ENCODE measurements around the gene DCXR.
"Not testable (repeated sequence)": the region's sequence is repeated elsewhere in the genome, so short reads cannot be mapped to it uniquely, and the experiment has no call there.

Gene DCXR

DNA sequence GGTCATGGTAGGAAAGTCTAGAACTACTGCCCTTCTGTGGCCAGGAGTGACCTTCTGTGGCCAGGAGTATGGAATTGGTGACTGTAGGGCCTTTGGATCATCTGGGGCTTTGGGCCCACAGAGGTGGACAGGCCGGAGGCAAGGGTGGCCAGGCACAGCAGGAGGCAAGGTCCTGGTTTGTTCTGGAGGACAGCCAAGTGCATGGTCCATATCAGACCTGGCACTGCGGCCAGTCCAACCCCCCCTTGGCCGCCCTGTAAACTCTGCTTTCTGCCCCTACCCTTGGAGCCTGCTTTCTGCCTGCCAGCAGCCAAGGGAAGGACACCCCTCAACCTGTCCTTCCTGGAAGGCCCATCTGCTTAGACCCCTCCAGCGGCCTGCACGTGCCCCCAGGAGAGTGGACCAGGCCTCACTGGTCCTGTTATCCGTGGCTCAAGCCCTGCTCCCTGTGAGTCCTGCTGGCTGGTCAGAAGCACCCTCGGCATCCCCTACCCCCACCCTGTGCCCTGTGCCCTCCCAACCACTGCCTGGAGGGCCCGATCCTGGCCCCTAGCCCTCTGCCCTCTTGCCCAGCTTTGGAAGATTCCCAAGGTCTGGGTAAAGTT lies 2.3 kb upstream of the DCXR start:
- DNase-seq (ENCODE audit: low read depth), result no peak

DNA sequence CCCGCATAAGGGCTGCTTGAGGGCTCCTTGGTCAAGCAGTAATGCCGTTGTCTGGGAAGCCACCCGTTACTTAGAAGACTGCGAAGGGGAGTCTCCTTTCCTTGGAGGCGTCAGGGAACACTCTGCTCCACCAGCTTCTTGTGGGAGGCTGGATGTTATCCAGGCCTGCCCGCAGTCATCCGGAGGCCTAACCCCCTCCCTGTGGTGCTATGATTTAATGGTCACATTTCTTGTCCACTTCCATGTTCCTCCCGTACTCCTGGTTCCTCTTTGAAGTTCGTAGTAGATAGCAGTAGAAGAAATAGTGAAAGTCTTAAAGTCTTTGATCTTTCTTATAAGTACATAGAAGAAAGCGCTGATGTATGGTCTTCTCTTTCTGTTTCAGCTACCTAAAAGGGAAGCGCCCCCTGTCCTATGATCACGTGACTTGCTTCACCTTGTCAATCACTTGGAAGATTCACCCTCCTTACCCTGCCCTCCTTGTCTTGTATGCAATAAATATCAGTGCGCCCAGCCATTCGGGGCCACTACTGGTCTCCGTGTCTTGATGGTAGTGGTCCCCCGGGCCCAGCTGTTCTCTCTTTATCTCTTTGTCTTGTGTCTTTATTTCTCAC lies 1.4 kb upstream of the DCXR start:
- DNase-seq (ENCODE audit: low read depth), result not testable (repeated sequence)

DNA sequence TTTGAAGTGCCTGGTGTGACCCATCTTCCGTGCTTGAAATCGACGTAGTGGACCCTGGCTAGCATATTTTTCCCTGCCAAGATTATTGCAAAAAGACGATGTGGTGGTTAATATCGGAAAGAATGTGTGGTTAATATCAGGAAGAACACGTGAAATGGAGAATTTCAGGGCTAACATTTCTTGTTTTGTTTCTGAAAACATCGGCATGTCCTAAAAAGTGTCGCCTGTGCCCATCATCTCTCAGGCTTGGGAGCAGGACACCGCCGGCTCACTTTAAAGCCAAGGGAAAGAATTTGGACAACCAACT lies 345 bp upstream of the DCXR start:
- no peak for DNase-seq (ENCODE audit: low read depth)

DNA sequence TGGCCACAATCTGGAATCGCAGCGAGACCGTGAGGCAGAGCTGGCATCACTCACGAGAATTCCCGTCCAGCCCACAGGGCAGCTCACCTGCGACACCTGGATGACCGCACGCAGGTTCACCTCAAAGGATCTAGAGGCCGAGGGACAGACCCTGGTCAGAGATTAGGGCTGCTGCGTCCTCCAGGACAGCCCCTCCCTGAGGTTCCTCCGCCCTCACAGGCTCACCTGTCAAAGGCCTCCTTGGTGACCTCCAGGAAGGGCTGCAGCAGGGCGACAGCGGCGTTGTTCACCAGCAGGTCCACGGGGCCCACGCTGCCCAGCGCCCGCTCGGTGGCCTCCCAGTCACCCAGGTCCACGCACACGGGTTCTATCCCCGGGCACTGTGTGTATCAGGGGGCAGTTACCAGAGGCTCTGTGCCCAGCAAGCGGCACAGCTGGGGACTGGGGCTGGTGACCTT lies 834 bp downstream of the DCXR start:
- DNase-seq (ENCODE audit: low read depth), result no peak

DNA sequence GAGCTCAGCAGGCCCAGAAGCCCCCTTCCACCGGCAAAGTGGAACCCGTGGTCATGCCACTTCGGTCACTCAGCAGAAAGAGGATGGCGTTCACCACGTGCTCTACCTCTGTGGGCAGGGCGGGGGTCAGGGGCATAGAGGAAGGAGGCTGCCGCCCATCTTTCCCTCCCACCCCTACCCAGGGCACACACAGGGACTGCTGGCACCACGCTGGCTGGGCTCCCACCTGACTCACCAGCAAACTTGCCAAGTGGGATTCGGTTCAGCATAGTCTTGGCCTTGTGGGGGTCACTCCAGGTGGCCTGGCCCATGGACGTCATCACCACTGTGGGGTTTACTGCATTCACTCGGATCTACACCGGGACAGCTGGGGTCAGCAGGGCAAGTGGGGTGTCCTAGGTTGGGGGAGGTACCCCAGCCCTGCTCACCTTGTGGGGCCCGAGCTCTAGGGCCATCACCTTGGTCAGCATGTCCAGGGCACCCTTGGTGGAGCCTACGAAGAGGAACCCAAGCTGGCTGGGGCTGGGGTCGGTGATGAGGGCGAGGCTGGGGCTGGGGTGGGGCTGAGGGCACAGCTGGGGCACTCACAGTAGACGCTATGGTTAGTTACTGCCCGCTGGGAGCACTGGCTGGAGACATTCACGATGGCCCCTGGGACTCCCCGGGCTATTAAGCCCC lies 1.4 kb downstream of the DCXR start:
- DNase-seq (ENCODE audit: low read depth), result no peak

DNA sequence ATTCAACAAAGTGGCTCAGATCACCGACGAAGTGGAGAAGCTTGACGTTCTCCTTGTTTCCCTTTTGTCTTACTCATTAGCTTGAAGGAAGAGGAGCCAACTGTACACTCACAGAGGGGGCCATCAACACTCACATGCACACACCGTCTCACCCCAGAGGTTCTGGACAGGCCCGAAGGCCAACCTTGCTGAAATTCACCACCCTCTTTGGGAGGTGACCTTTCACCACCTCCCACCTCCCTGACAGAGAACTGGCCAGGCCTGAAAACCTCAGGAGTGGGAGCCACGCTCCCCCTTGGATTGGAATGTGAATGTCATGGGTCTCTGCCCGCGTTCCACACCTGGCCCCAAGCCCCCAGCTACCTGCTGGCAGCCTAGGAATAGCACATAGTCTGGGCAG lies 2.0 kb downstream of the DCXR start:
- no peak for DNase-seq (ENCODE audit: low read depth)

DNA sequence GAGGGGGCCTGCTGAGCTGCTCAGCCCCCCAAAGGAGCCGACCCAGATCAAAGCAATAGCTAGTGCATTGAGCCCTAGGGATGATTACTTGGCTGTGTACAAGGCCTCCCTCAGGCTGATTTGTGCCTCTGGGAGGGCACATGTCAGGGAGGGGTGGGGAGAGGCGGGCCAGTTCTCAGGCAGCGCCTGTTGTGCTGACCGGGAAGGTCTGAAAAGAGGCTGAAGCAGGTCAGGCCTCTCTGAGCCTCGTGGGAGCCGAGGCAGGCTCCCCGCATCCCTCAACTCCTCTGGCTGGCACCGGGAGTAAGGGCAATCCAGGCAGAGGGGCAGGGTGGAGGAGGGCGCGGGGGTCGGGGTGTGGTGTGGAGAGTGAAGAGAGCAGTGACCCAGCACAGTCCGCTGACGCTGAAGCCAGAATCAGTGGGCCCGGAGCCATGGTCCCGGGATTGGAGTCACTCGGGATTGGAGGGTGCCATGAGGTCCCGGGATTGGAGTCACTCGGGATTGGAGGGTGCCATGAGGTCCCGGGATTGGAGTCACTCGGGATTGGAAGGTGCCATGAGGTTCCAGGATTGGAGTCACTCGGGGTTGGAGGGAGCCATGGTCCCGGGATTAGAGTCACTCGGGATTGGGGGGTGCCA lies 3.0 kb downstream of the DCXR start:
- no peak for DNase-seq (ENCODE audit: low read depth)

DNA sequence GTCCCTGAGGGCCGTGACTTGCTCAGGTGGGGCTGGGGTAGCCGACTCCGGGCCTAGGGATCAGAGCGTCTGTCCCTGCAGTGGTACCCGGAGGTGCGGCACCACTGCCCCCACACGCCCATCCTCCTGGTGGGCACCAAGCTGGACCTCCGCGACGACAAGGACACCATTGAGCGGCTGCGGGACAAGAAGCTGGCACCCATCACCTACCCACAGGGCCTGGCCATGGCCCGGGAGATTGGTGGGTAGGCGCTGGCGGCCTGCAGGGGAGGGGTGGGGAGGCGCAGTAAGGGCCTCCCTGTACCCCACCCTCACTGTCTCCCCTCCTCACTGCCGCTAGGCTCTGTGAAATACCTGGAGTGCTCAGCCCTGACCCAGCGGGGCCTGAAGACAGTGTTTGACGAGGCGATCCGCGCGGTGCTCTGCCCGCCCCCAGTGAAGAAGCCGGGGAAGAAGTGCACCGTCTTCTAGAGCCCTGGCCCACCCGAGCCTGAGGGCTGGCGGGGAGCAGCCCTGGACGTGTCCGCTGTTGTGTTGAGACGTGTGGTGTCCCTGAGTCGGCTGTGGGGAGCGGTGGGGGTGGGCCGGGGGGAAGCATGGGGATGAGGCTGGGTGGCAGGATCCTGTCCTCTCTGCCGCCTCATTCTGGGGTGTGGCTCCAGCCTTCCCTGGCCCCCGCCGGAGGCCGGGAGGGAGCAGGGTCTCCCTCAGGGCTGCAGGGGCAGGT lies 4.0 kb downstream of the DCXR start:
- no peak for DNase-seq (ENCODE audit: low read depth)

DNA sequence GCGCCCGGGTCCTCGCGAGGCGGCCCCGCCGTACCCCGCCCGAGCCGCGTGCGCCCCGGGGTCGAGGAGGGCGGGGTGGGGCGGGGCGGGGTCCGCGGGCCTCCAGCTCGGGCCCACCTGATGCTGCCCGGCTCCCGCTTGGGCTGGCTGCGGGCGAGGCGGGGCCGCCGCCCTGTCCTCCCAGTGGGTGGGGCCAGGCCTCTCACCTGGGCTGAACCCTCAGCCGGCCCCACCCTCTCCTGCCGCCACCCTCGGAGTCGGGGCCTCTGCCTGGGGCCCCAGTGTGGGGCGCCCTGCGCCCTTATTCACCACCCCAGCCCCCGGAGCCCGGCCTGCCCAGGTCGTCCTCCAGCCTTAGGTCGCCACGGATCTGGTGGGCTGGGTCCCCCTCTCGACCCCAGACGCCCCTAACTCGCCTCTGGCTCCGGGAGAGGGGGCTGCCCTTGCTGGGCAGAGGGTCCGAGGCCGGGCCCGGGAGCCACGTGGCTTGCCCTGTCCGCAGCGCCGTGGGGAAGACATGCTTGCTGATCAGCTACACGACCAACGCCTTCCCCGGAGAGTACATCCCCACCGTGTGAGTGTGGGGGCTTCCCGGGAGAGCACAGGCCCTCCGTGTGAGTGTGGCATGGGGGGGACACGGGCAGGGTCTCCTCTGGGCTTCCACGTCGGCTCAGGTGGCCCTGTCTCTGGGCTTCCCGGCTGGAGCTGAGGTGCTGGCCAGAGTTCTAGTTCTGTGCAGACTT lies 5.4 kb downstream of the DCXR start:
- DNase-seq (ENCODE audit: low read depth), result no peak

DNA sequence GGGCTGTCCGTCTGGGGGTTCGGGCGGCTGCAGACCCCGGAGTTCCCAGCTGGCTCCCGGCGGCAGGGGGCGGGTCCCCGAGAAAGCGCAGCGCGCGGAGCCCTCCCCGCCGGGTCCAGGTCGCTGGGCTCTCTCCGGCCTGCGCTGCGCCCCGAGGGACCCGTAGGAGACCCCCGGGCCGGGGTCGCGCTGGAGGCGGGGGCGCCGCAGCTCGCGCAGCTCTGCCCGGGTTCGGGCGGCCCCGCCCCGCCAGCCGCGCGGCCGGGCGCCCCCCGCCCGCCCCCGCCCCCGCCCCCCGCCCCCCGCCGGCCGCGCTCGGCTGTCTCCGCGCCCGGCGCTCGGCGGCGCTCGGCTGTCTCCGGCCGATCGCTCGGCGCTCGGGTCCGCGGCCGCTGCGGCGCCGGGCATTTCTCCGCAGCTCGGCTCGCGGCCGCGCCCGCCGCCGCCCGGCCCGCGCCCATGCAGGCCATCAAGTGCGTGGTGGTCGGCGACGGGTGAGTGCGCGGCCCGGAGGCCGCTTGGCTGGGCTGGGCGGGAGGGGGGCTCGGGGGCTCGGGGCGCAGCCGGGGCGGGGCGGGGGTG lies 6.1 kb downstream of the DCXR start, which contains the start of gene RAC3:
Gene RAC3, plus strand, starts transcription at position 376 of the 582 bp plus-strand sequence. Its CDS starts 84 bp downstream, at position 460.
- no peak for DNase-seq (ENCODE audit: low read depth)

DNA sequence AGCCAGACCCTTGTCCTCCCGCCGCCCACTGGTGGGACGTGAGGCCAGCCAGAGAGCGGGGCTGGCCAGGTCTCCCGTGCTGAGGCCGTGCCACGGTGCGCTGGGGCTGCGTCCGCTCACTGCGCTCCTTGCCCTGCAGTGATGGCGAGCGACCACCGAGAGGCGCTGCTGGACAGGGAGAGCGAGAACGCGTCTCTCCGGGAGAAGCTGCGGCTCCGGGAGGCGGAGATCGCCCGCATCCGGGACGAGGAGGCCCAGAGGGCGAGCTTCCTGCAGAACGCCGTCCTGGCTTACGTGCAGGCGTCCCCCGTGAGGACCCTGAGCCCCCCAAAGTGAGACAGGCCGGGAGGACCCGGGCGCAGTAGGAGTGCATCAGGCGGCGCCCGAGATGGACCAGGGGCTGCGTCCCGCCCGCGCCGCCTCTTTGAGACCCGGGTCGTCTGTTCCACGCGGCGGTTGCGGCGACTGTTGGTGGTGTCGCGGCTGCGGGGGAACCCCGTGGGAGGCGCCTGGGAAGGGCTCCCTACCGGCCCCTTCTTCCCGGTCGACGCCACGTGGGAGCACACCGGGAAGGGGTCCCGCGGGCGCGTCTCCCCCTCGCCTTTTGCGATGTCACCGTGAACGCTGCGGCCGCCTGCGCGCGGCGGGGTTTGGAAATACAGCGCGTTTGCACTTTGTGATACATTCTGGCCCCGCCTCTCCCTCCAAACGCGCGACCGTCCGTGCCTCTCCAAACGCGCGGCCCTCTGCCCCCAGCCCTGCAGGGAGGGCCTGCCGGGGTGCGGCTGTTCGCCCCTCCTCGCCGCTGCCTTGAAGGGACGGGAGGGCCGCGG lies 6.8 kb downstream of the DCXR start:
- peak; percentile 74 for DNase-seq (ENCODE audit: low read depth)

DNA sequence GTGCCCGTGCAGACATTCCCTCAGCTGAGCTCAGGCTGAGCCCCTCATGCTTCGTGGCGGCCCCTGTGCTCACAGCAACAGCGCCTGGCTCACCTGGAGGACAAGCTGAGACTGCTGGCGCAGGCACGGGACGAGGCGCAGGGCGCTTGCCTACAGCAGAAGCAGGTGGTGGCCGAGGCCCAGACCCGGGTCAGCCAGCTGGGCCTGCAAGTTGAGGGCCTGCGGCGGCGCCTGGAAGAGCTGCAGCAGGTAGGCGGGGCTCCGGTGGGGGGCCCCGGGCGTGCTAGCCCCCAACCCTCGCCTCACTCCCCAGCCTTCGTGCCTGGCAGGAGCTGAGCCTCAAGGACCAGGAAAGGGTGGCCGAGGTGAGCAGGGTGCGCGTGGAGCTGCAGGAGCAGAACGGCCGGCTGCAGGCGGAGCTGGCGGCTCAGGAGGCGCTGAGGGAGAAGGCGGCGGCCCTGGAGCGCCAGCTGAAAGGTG lies 7.5 kb downstream of the DCXR start:
- DNase-seq (ENCODE audit: low read depth), result no peak

DNA sequence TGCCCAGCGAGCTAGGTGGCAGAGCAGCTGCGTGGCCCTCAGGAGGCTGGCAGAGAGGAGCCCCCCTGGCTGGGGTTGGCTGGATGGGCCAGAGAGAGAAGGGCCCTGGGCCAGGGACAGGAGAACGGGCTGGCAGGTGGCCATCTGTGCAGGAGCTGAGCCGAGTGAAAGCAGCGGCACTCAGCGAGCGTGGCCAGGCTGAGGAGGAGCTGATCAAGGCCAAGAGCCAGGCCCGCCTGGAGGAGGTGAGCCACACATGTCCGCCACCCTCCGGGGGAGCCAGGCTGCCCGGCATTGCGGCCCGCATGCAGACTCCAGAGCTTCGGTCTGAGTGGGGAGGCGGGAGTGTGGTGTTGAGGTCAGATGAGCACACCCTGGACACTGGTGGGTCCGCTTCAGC lies 8.1 kb downstream of the DCXR start:
- DNase-seq (ENCODE audit: low read depth), result no peak

DNA sequence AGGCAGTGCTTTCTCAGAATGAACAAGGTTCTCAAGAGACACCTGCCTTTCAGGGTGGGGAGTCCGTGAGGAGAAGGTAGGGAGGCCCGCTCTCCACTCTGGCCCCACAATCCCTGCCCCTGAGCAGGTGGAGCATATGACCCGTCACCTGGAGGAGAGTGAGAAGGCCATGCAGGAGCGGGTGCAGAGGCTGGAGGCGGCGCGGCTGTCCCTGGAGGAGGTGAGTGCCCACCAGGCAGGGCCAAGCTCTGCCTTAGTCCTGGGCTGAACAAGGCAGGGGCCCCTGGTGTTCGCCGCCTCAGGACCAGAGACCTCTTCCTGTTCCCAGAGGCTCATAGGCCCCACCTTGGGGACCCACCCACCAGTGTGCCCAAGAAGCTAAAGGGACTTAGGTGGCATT lies 8.5 kb downstream of the DCXR start:
- DNase-seq (ENCODE audit: low read depth), result no peak

DNA sequence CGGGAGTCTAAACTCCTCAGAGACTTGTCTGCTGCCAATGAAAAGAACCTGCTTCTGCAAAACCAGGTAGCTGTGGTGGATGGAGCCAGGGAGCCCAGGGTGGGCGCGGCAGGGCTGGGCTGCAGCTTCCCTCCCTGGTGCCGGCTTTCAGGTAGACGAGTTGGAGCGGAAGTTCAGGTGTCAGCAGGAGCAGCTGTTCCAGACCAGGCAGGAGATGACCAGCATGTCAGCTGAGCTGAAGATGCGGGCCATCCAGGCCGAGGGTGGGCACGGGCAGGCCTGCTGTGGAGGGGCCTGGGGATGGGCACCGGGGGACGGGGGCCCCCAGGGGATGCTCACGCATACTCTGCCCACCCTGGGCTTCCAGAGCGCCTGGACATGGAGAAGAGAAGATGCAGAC lies 9.3 kb downstream of the DCXR start:
- DNase-seq (ENCODE audit: low read depth), result no peak

DNA sequence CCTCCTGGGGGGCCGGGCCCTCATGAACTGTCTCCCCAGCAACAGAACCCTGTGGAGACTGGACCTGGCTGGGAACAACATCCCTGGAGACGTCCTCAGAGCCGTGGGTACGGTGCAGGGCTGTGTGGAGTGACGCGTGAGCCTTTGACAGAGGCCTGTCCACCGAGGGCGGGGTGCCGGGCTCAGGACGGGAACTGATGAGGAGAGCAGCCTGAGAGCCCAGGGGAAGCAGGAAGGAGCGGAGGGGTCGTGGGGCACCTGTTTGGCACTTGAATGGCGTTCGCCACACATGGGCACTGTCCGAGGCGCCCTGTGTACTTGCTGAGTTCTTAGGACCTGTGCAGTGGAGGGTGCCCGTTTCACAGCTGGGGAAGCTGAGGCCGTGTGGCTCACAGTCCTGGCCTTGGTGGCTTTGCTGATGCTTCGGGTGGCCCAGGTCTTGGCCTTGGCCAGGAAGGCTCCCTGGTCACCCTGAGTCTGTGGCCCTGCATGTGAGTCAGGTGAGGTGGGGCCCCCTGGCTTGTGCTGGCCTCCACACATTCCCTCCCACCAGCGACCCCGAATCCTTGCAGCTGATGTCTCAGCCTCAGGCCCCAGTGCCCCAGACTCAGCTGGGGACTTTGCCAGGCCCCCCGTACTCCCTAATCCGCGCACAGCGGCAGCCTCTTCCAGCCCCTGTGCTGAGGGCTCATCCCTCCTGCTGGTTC lies 11.9 kb downstream of the DCXR start:
- DNase-seq (ENCODE audit: low read depth), result no peak

DNA sequence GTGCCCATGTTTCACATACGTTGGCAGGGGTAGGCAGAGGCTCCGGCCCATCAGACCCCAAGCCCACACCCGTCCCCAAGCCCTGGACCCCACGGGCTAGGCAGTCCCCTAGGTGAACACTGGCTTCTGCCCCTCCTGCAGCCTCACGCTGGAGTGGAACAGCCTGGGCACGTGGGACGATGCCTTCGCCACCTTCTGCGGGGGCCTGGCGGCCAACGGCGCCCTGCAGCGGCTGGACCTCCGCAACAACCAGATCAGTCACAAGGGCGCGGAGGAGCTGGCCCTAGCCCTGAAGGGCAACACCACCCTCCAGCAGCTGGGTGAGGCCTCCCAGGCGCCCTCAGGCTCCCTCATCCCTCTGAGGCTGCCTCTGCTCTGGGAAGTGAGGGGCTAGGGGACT lies 12.6 kb downstream of the DCXR start:
- no peak for DNase-seq (ENCODE audit: low read depth)

DNA sequence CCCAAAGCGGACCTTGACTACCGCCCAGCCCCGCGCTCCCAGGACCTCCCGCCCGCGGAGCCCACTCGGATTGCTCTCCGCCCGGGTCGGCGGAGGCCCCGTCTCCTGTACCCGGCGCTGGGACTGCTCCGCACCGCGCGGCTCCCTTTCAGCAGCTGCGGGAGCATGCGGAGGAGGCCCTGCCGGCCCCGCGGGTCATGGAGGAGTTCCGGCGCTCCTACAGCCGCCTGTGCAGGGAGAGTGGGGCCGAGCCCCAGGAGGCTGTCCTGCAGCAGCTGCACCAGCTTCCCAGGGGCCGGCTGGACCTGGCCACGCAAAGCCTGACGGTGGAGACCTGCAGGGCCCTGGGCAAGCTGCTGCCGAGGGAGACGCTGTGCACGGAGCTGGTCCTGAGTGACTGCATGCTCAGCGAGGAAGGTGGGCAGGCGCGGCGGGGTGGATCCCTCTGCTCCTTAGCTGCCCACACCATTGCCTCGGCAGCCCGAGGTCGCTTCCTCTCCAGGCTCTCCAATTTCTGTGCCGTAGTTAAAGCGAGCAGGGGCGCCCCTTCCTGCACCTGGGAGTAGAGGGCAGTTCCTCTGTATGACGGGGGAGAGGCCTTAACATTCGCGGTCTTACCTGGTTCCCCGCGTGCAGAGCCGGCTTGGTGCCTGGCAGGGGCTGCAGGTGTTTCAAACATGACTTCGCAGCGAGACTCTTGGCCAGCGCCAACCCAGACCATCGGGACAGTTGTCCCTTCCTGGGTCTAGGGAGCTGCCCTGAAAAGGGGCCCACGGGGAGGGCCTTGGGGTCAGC lies 13.9 kb downstream of the DCXR start:
- DNase-seq (ENCODE audit: low read depth), result no peak

DNA sequence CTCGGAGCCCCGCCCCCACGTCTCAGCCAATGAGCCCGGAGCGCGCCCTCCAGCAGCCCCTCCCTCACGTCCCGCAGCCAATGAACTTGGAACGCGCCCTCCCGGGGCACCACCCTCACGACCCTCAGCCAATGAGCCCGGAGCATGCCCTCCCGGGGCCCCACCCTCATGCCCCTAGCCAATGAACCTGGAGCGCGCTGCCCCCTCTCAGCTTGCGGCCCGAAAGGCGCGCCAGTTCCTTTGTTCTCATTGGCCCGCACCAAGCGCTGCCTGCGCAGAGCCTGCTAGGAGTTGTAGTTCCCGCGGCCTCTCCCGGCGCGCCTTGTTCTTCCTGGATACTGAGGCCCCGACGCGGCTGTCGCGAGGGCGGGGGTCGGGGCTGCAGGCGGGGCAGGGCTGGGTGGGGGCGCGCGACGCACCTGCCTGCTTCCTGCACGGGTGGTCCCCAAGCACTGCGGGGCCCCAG lies 14.5 kb downstream of the DCXR start, which contains the start of gene LRRC45:
Gene LRRC45, plus strand, starts transcription at position 325 of the 466 bp plus-strand sequence. CDS start 339 bp downstream, outside the sequence.
- peak; percentile 99 for DNase-seq (ENCODE audit: low read depth)
